Peyer's patch (tissue), 4 donors: ENCODE data around the gene IFFO2. TPM values are rescaled to one million over a fixed set of nuclear protein-coding genes. Genes with fewer than 3 reads are reported as not detected.

Source experiments
- DNase-seq, 3 donors: peaks; one replicate each; pipeline ENCODE4 v3.0.0-alpha.2; 2017 to 2019
- H3K27ac ChIP-seq, 4 donors: fragments of 200-600 bp; sonication (generic); one replicate each; pipeline ENCODE4 v1.5.1; 2016 to 2019
- H3K27me3 ChIP-seq, 2 donors: fragments of 200-600 bp; sonication (generic); one replicate each; pipeline ENCODE4 v1.5.1; 2019
- H3K36me3 ChIP-seq, 3 donors: fragments of 200-600 bp; sonication (generic); one replicate each; pipeline ENCODE4 v1.5.1; 2016 to 2019
- H3K4me1 ChIP-seq, 4 donors: fragments of 200-600 bp; sonication (generic); one replicate each; pipeline ENCODE4 v1.5.1; 2016 to 2019
- H3K4me3 ChIP-seq, 4 donors: fragments of 200-600 bp; sonication (generic); 1 replicate in 3 of 4; 2 replicates in 1 of 4; pipeline ENCODE4 v1.5.1; 2016 to 2019; ENCODE audit warnings: mild to moderate bottlenecking in 1 of 4
- H3K9me3 ChIP-seq, 4 donors: fragments of 200-600 bp; sonication (generic); one replicate each; pipeline ENCODE4 v1.5.1; 2016 to 2019; ENCODE audit warnings: mild to moderate bottlenecking in 1 of 4
- POLR2A ChIP-seq, 2 donors: fragments of 450-650 bp; IDR thresholded peaks; one replicate each; pipeline ENCODE4 v1.5.1; 2017; ENCODE audit warnings: antibody characterized with exemption in 2 of 2, mild to moderate bottlenecking in 2 of 2, moderate library complexity in 2 of 2
- total RNA-seq, 4 donors: library from RNA; depleted of rRNA; stranded (reverse); fragments of >200 nt; gene quantifications; one replicate each; pipeline ENCODE4 v1.1.0, GENCODE V29; 2016
- TF ChIP-seq, protein P1 (sequence below), 6 experiments: fragments of 450-650 bp in 4 of 6; fragments of 200-600 bp in 2 of 6; sonication (generic) in 1 of 6; IDR thresholded peaks; one replicate each; pipeline ENCODE4 v1.5.1; 2017 to 2019; ENCODE audit warnings: antibody characterized with exemption in 6 of 6, mild to moderate bottlenecking in 3 of 6, moderate library complexity in 1 of 6

The IFFO2 gene
- total RNA-seq, 4 donors from 2014 or later, result 1.9 to 14.9 (median 3.8) TPM

DNA sequence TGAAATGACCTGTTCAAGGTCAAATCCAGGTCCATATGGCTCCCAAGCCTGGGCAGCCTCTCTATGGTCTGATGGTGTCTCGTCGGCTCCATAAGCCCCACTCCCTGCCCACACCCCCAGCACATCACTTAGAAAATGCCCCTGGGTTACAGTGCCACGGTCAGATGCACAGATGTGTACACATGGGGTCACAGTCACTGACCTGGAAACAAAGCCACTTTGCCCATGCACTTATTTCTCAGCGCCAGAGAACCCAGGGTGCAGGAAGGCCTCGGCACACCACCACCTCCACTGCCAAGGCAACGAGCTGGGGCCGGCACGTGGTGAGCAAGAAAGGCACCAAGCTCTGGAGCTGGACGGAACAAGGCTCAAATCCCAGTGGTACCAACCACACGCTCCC is 24.7 kb downstream of the IFFO2 start:
- H3K36me3 ChIP-seq, result no peaks in the 10 kb centered on the region
- no peak overlapping the region for H3K4me3 ChIP-seq
- H3K27me3 ChIP-seq, result no peaks in the 10 kb centered on the region
- TF ChIP-seq, protein P1, sequence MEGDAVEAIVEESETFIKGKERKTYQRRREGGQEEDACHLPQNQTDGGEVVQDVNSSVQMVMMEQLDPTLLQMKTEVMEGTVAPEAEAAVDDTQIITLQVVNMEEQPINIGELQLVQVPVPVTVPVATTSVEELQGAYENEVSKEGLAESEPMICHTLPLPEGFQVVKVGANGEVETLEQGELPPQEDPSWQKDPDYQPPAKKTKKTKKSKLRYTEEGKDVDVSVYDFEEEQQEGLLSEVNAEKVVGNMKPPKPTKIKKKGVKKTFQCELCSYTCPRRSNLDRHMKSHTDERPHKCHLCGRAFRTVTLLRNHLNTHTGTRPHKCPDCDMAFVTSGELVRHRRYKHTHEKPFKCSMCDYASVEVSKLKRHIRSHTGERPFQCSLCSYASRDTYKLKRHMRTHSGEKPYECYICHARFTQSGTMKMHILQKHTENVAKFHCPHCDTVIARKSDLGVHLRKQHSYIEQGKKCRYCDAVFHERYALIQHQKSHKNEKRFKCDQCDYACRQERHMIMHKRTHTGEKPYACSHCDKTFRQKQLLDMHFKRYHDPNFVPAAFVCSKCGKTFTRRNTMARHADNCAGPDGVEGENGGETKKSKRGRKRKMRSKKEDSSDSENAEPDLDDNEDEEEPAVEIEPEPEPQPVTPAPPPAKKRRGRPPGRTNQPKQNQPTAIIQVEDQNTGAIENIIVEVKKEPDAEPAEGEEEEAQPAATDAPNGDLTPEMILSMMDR (IDR thresholded peaks at IDR 0.05), result no peak
- TF ChIP-seq POLR2A (IDR thresholded peaks at IDR 0.05), result no peak
- DNase-seq, result no peak
- H3K9me3 ChIP-seq, result no peaks in the 10 kb centered on the region
- no peak overlapping the region for H3K27ac ChIP-seq
- H3K4me1 ChIP-seq, result peaks cover 0 to 27% (median 21%) of the 10 kb centered on the region in 4 donors

DNA sequence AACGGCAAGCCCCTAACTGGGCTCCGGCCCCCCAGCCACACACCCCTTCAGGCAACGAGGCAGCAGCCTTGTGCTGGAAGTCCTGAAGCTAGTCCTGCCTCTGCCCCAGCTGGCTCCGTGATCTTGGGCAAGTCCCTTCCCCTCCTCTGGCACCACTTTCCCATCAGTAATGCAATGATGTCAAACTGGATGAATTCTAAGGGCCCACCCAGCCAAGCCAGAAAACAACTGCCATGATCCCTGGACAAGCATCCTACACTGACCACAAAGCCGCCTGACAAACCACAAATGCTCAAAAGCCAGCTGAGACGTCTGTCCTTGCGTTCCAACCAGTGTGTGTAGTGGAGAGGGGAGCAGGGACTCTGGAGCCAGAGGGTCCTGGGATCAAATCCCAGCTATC is 26.8 kb downstream of the IFFO2 start:
- TF ChIP-seq POLR2A (IDR thresholded peaks at IDR 0.05), result no peak
- TF ChIP-seq, protein P1 (IDR thresholded peaks at IDR 0.05), result no peak
- Histone ChIP-seq H3K27ac (no peak overlapping the region), H3K4me1 (peaks cover 0 to 33% (median 26%) of the 10 kb centered on the region in 4 donors), H3K4me3 (no peak overlapping the region), H3K36me3 (no peaks in the 10 kb centered on the region), H3K27me3 (no peaks in the 10 kb centered on the region), H3K9me3 (no peaks in the 10 kb centered on the region)
- no peak for DNase-seq

DNA sequence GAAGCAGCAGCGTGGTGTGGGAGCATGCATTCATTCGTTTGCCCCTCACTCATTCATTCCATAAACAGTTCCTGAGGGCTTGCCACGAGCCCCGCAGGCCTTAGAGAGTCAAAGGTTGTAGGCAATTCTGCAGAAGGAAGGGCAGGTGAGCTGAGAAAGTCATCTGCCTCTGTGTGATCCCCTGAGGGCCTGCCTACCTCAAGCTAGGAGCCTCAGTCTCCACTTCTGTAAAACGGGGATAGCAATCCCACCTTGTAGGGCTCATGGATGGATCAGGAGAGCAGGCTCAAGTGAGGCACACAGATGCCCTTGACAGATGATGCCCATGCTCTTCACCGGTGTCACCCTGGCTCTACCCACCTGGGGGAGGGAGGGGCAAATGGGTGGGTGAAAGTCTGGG is 27.5 kb downstream of the IFFO2 start:
- Histone ChIP-seq H3K36me3 (no peaks in the 10 kb centered on the region), H3K9me3 (no peaks in the 10 kb centered on the region), H3K27me3 (no peaks in the 10 kb centered on the region), H3K27ac (peak overlapping the region in 1 of 4 donors; percentile 85), H3K4me3 (no peak overlapping the region), H3K4me1 (peaks cover 0 to 37% (median 26%) of the 10 kb centered on the region in 4 donors)
- DNase-seq, result no peak
- no peak for TF ChIP-seq POLR2A (IDR thresholded peaks at IDR 0.05)
- TF ChIP-seq, protein P1 (IDR thresholded peaks at IDR 0.05), result no peak

DNA sequence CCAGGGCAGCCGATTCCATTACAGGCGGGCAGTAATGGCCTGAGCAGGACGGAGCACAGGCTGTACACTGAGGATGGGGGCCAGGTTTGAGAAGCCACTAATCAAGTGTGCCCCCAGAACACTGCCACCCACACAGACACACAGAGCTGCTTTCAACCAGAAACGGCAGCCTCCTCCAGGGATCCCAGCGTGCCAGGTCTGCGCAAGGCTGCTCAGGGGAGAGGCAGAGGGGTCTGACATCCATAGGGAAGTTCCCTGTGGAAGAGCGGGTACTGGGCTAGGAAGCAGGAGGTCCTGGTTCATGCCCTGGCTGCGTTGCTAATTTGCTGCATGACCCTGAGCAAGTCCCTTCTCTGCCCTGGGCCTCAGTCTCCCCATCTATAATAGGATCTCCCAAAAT is 28.1 kb downstream of the IFFO2 start:
- Histone ChIP-seq H3K27ac (peak overlapping the region in 3 of 4 donors; percentile 65 to 87 (median 85)), H3K4me1 (peaks cover 0 to 43% (median 26%) of the 10 kb centered on the region in 4 donors)

DNA sequence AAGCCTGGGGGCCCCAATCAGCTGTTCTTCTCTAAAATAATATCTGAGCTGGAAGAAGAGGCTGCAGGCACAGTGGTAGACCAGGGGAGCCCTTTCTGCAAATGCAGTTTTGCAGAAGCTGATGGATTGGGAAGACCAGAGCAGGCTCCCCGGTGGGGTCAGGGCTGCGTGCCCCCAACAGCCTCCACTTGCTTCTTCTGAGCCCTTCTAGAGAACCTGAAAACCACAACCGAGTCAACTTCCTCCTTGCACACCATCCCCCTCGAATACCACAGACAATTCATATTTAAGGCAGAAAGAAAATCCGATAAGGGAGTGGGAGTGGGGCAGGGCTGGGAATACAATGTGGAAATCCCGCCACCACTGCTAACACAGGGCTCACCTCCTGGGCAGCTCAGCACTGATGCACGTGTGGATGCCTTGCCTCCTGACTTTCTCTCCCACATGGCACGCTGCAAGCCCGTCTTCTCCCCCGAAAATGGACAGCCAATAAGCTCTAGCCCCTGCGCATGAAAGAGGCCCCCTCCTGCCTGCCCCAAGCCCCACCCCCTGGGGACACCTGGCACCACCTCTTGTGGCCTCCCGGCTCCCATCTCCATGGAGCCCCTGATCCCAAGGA is 28.7 kb downstream of the IFFO2 start:
- DNase-seq, result peak in 2 of 3 donors; percentile 65 to 66
- H3K4me3 ChIP-seq, result peak overlapping the region in 3 of 4 donors; percentile 9 to 31 (median 23)
- H3K36me3 ChIP-seq, result no peaks in the 10 kb centered on the region
- no peaks in the 10 kb centered on the region for H3K27me3 ChIP-seq
- H3K9me3 ChIP-seq, result no peaks in the 10 kb centered on the region
- no peak for TF ChIP-seq POLR2A (IDR thresholded peaks at IDR 0.05)
- TF ChIP-seq, protein P1 (IDR thresholded peaks at IDR 0.05), result no peak
- peaks cover 0 to 46% (median 26%) of the 10 kb centered on the region in 4 donors for H3K4me1 ChIP-seq
- H3K27ac ChIP-seq, result peak overlapping the region; percentile 65 to 87 (median 86)

More for the DNA sequence above, 28.1 kb downstream of the IFFO2 start:
- H3K9me3 ChIP-seq, result no peaks in the 10 kb centered on the region
- no peak for DNase-seq
- no peak overlapping the region for H3K4me3 ChIP-seq
- no peaks in the 10 kb centered on the region for H3K36me3 ChIP-seq
- TF ChIP-seq POLR2A (IDR thresholded peaks at IDR 0.05), result no peak
- TF ChIP-seq, protein P1 (IDR thresholded peaks at IDR 0.05), result no peak
- H3K27me3 ChIP-seq, result no peaks in the 10 kb centered on the region
